GM18507 (cell line): ENCODE results near the gene RUNX1.

ENCODE experiments used
- DNase-seq: peaks from one replicate; pipeline ENCODE4 v3.0.0; 2011; ENCODE audit warnings: low read depth; ENCODE audit not compliant: insufficient read length; ENCODE audit errors: extremely low spot score
- FAIRE-seq: peaks from 2 replicates; lab custom pipeline; 2011; peaks lifted over from hg19 to GRCh38; lab: Jason Lieb, UNC

The RUNX1 gene

DNA sequence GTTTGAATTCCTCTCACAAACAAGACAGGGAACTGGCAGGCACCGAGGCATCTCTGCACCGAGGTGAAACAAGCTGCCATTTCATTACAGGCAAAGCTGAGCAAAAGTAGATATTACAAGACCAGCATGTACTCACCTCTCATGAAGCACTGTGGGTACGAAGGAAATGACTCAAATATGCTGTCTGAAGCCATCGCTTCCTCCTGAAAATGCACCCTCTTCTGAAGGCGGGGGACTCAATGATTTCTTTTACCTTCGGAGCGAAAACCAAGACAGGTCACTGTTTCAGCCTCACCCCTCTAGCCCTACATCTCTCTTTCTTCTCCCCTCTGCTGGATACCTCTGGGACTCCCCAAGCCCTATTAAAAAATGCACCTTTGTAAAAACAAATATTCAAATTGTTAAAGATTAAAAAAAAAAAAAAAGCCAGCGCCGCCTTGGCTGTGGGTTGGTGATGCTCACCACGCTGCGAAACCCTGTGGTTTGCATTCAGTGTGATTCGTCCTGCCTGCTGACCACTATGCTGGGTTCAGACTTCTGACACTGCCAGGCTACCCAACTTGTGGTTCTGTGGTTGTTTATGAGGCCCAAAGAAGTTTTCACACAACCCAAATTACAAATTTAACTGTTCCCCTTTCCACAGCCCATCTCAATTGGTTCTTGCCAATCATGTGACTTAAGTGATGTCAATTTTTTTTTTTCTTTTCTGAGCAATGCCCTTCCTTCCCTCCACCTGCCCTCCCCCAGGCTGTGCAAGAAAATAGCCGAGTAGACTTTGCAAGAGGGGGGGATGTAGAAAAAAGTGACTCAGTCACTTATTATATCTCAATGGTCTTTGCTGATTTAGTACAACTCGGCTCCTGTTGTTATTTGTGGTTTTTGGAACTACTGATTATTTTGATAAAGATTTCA is at the start of gene RUNX1:
Gene RUNX1, minus strand, starts transcription at position 597 of the 912 bp plus-strand sequence.
- peak; percentile 44 for DNase-seq
- FAIRE-seq, result peak; percentile 94

GRCh38 chr21:35097525-35097924 is 48.4 kb upstream of the RUNX1 start:
- DNase-seq (no peak), FAIRE-seq (no peak)

DNA sequence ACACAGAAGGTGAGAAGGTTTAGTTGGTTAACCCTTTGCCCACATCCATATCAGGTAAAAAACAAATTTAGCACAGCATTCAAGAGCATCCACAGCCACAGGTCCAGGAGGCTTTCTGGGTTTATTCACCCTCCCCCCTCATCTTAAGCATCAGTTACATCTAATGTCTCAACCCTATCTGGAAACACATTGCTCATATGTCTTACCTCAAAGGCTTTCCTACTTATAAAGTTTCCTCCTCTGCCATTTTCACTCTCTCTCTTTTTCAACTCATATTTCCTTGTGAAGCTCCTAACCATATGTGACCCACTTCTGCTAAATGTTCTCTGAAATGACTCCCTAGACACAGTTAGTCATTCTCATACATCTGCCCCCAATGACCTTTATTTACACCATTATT is 47.9 kb upstream of the RUNX1 start:
- FAIRE-seq (no peak), DNase-seq (no peak)

DNA sequence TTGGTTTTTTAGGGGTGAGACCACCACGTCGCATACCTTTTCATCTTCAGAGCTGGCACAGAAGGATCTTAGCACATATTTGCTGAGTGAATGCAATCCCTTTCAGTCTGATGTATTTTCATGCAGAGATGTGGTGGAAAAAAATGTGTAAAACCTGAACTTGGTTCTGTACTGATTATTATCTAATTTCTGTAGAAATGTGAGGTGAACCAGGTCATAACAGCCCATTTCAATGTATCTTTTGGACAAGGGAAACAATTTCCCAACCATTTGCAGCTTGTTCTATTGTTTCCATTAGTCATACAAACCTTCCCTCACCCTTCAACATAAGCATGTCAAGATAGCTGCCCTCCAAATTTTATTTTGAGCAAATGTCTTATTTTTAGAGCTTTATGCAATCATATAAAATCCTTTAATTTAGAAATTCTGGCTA is 46.8 kb upstream of the RUNX1 start:
- DNase-seq, result no peak
- no peak for FAIRE-seq

DNA sequence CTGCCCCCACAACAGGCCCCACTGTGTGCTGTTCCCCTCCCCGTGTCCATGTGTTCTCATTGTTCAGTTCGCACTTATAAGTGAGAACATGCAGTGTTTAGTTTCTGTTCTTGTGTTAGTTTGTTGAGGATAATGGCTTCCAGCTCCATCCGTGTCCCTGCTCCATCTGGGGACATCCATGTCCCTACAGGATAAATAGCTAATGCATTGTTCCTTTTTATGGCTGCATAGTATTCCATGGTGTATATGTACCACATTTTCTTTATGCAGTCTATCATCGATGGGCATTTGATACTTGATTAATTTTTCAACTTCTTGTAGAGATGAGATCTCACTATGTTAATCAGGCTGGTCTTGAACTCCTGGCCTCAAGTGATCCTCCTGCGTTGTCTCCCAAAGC is 44.4 kb upstream of the RUNX1 start:
- FAIRE-seq (no peak), DNase-seq (no peak)

GRCh38 chr21:35091496-35091895 is 42.4 kb upstream of the RUNX1 start:
- DNase-seq (no peak), FAIRE-seq (no peak)

- DNase-seq, result no peak
- no peak for FAIRE-seq
Measured at GRCh38 chr21:35090403-35090802, 41.3 kb upstream of the RUNX1 start.

DNA sequence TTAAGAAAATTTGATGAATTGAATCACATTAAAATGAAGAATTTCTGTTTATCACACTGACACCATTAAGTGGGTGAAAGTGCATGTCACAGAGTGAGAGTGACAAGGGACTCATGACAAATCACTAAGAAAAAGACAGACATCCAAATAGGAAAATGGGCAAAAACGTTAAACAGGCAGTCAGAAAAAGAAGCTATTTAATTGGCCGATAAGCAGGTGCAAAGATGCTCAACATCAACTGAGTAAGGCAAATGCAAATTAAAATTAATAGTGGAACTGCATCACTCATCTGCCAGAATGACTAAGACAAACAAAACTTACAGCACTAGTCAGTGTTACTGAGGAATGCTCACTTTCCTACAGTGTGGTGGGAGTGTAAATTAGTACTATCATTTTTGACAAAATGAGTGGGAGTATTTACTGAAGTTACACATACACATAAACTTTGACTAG is 39.2 kb upstream of the RUNX1 start:
- DNase-seq (no peak), FAIRE-seq (no peak)

DNA sequence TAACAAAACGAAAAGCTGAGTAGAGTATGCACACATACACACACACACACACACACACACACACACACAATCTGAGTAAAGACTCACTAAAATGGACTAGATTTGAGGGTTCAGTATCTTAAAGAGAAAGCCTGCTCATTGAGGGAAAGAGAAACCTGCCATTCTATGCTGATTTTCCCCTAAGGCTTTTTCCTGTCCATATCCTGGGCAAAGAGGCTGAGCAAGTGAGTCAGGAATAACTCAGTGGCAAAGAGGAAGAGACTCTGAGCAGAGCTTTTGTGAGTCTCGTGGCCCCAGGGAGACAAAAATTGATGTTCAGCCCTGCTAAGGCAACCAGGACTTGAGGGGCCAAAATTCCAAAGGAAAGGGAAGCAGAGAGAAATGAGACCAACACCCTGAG is 37.3 kb upstream of the RUNX1 start:
- DNase-seq, result no peak
- no peak for FAIRE-seq

- no peak for DNase-seq
- FAIRE-seq, result no peak
Measured at GRCh38 chr21:35084869-35085268, 35.8 kb upstream of the RUNX1 start.

DNA sequence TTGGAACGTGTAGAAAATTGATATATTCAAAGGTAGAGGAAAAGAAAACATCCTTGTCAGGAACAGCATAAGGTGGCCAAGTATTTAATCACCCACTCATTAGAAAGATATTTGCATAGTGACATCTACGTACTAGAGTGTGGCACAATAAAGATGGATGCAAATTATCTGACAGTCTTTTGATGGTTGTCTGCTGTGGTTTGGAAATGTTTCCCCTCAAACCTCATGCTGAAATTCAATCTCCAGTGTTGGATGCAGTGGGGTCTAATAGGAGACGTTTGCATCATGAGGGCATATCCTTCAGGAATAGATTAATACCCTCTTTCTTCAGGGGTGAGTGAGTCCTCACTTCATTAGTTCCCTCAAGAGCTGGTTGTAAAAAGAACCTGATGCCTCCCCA is 34.1 kb upstream of the RUNX1 start:
- DNase-seq (no peak), FAIRE-seq (no peak)

- FAIRE-seq, result no peak
- no peak for DNase-seq
Measured at GRCh38 chr21:35081861-35082260, 32.8 kb upstream of the RUNX1 start.

- no peak for DNase-seq
Measured at GRCh38 chr21:35079181-35079580, 30.1 kb upstream of the RUNX1 start.

GRCh38 chr21:35077975-35078374 is 28.9 kb upstream of the RUNX1 start:
- FAIRE-seq, result no peak
- no peak for DNase-seq

More at GRCh38 chr21:35079181-35079580, 30.1 kb upstream of the RUNX1 start:
- no peak for FAIRE-seq

- no peak for DNase-seq
- no peak for FAIRE-seq
Measured at GRCh38 chr21:35077466-35077865, 28.4 kb upstream of the RUNX1 start.

GRCh38 chr21:35075546-35075945 is 26.4 kb upstream of the RUNX1 start:
- FAIRE-seq (no peak), DNase-seq (no peak)

DNA sequence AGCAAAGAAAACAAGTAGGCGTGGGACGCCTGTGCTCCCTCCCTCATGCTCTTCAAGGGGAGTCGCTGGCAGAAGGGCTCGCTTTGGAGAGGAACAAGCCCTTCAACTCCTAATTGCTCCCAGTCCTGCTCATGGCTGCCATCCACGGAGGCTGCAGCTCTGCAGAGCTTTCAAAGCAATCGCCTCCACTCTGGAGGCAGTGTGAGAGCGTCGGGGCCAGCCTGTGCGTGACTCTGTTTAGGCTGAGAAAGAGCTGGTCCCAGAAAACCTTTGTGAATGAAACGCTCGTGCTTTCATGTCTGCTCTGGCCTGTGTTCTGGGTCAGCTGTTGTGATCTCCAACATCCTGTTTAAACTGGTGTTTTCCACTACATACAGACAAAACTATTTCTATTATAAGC is 23.9 kb upstream of the RUNX1 start:
- FAIRE-seq (no peak), DNase-seq (no peak)

DNA sequence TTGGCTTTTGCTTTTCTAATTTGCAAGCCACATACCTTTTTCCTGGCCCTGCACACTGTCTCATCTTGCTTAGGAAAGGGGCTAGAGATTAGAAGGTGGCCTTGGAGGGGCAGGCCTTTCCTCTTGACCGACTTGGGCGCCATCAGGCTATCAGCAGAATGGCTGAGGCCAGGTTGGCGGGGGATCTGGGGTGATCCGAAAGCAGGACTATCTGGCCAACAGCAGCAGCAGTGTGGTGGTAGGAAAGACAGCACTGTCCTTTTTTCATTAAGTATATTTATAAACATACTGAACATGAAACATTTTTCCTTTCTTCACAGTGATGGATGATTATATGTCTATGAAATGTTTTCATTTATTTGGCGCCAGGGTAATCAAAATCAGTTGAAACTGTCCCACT is 23.5 kb upstream of the RUNX1 start:
- FAIRE-seq (no peak), DNase-seq (no peak)

GRCh38 chr21:35071347-35071746 is 22.2 kb upstream of the RUNX1 start:
- FAIRE-seq (no peak), DNase-seq (no peak)

GRCh38 chr21:35070436-35070835 is 21.3 kb upstream of the RUNX1 start:
- DNase-seq (no peak), FAIRE-seq (no peak)

DNA sequence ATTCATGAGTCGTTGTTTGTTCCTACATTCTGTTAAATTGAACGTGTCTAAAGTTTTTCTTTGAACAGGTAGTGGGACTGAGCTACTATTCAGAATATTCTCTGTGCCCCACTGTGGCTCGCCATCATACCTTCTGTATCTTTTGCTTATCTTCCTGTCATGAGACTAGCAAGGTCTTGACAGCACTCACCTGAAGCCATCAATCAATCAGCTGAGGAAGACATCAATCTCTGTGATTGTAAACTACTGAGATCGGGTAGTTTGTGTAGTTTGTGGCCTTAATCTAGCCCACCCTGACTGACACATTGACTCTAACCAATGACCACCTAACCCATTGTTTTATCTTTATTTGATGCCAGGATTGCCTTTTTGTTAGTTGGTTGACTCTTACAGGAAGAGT is 17.7 kb upstream of the RUNX1 start:
- FAIRE-seq (no peak), DNase-seq (no peak)
